ENCODE measurements around the gene MARCHF5.

DNA sequence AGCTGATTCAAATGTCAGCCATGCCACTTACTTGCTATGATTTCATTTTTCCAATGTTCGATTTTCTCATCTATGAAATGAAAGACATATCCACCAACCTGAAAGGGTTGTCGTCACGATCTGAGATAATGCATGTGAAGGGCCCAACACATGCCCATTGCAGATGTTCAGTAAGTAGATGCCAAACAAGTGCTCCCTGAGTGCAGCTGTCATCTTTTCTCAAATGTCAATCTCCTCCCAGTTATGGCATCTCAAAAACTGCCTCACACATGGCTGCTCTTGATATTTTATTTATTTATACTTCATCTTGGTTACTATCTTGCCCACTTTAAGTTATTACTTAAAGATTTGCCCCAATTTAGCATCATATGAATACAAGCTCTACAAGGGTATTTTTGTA, 16.9 kb upstream of the MARCHF5 start:
- no peak for TF ChIP-seq POLR2AphosphoS5 (IDR thresholded peaks at IDR 0.05; ENCODE audit: low read depth, low read length)
- no peak for TF ChIP-seq POLR2A (IDR thresholded peaks at IDR 0.05; ENCODE audit: low read depth, low read length)
- TF ChIP-seq TAF1 (IDR thresholded peaks at IDR 0.05; ENCODE audit: low read depth, low read length) = no peak
- TF ChIP-seq SPI1 (IDR thresholded peaks at IDR 0.05; ENCODE audit: low read depth, low read length) = no peak

Measured in GM12891 (cell line).